GM12892 (cell line): ENCODE results near the gene SOX14. TPM values are rescaled to one million over a fixed set of nuclear protein-coding genes. Genes with fewer than 3 reads are reported as not detected.

Experiments used
- DNase-seq: peaks from one replicate; pipeline ENCODE4 v3.0.0; 2011; ENCODE audit not compliant: insufficient read length
- FAIRE-seq: peaks from 2 replicates; lab custom pipeline; 2011; peaks lifted over from hg19 to GRCh38; lab: Jason Lieb, UNC
- POLR2A ChIP-seq: IDR thresholded peaks from 2 replicates; pipeline ENCODE4 v1.6.1; 2011; ENCODE audit warnings: low read depth, low read length, control low read depth
- POLR2AphosphoS5 ChIP-seq: IDR thresholded peaks from 2 replicates; pipeline ENCODE4 v1.6.1; 2011; ENCODE audit warnings: low read depth, low read length, control low read depth
- TAF1 ChIP-seq: IDR thresholded peaks from 2 replicates; pipeline ENCODE4 v1.6.1; 2011; ENCODE audit warnings: low read depth, mild to moderate bottlenecking, control low read depth, low read length, borderline replicate concordance
- polyA plus RNA-seq: library from polyadenylated mRNA; unstranded; fragments of >200 nt; gene quantifications from one replicate; pipeline ENCODE4 v1.2.1, GENCODE V29; 2012; ENCODE audit warnings: missing spikeins, inconsistent platforms; ENCODE audit not compliant: missing spikeins

The SOX14 gene
- not detected for polyA plus RNA-seq

GRCh38 chr3:137764001-137764433, at the start of gene SOX14:
Gene SOX14, plus strand, starts transcription at chr3:137764315. Its CDS starts 470 bp downstream, at chr3:137764785.
- no peak for FAIRE-seq

DNA sequence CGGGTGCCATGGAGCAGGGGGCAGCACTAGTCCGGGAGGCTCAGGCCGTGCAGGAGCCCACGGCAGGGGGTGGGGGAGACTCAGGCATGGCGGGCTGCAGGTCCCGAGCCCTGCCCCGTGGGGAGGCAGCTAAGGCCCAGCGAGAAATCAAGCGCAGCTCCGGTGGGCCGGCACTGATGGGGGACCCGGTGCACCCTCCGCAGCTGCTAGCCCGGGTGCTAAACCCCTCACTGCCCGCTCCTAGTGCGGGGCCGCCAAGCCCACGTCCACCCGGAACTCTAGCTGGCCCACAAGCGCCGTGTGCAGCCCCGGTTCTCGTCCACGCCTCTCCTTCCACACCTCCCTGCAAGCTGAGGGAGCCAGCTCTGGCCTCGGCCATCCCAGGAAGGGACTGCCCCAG, 49.6 kb upstream of the SOX14 start:
- TF ChIP-seq POLR2A, result no peak
- no peak for TF ChIP-seq POLR2AphosphoS5
- no peak for TF ChIP-seq TAF1
- DNase-seq (no peak), FAIRE-seq (no peak)

More at GRCh38 chr3:137764001-137764433, at the start of gene SOX14:
- DNase-seq, result no peak
- TF ChIP-seq POLR2A (no peak), TAF1 (no peak), POLR2AphosphoS5 (no peak)

DNA sequence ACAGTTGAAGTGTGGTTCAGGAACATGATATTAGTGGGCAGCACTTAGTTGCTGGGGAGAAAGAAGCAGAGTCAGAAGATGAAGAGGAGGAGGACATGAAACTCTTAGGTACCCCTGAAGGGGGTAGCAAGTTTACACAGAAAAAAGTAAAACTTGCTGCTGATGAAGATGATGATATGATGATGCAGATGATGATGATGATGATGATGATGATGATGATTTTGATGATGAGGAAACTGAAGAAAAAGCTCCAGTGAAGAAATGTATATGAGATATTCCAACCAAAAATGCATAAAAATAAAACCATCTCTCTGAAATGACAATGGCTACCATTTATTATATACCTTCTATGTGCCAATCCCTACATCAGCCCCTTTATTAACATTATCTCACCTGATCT, 39.9 kb upstream of the SOX14 start:
- FAIRE-seq (no peak), DNase-seq (no peak)
- TF ChIP-seq TAF1, result no peak
- TF ChIP-seq POLR2A, result no peak
- no peak for TF ChIP-seq POLR2AphosphoS5

- no peak for FAIRE-seq
- no peak for TF ChIP-seq TAF1
- TF ChIP-seq POLR2AphosphoS5, result no peak
- TF ChIP-seq POLR2A, result no peak
- DNase-seq, result no peak
Measured at GRCh38 chr3:137737208-137737607, 26.9 kb upstream of the SOX14 start.

DNA sequence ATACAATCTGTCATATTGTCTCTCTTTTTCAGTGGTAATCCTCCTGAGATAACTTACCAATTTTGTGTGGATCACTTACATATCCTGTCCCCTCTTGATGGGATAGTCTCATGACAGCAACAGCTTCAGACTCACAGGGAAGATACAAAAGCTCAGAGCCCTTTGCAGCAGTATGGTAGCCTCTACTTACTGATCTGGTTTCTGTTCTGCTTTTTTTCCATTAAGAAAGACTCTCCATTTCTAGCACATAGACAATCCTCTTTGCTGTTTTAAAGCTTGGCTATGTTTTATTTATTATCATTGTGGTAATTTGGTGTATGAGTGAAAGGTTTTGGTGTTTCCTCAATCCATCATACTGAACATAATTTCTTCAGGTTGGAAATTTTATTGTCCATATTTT, 25.4 kb upstream of the SOX14 start:
- TF ChIP-seq POLR2AphosphoS5, result no peak
- no peak for TF ChIP-seq TAF1
- TF ChIP-seq POLR2A, result no peak
- no peak for DNase-seq
- FAIRE-seq, result no peak

GRCh38 chr3:137743608-137744007, 20.5 kb upstream of the SOX14 start:
- no peak for DNase-seq
- TF ChIP-seq POLR2AphosphoS5 (no peak), POLR2A (no peak), TAF1 (no peak)
- FAIRE-seq, result no peak

GRCh38 chr3:137746808-137747207, 17.3 kb upstream of the SOX14 start:
- no peak for DNase-seq
- TF ChIP-seq TAF1 (no peak), POLR2A (no peak), POLR2AphosphoS5 (no peak)
- no peak for FAIRE-seq

DNA sequence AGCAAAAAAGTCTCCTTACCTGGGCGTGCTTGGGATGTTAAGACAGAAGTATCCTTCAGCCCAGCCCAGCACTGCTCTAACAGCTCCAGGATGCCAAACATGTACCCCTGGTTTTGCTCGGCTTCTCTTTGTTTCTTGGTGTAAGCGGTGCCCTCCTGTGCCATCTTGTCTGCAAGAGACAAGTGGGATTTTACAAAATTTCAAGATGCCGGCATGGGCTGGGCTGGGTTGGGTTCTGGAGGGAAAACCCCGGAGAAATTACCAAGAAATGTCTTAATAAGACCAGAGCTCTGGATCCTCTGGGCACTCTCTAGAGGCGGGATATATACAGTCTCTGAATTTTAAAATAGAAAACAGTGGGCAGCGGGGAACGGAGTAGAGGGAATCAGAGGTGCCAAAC, 4.6 kb upstream of the SOX14 start:
- DNase-seq, result no peak
- TF ChIP-seq TAF1, result no peak
- no peak for TF ChIP-seq POLR2A
- no peak for TF ChIP-seq POLR2AphosphoS5
- FAIRE-seq, result no peak

DNA sequence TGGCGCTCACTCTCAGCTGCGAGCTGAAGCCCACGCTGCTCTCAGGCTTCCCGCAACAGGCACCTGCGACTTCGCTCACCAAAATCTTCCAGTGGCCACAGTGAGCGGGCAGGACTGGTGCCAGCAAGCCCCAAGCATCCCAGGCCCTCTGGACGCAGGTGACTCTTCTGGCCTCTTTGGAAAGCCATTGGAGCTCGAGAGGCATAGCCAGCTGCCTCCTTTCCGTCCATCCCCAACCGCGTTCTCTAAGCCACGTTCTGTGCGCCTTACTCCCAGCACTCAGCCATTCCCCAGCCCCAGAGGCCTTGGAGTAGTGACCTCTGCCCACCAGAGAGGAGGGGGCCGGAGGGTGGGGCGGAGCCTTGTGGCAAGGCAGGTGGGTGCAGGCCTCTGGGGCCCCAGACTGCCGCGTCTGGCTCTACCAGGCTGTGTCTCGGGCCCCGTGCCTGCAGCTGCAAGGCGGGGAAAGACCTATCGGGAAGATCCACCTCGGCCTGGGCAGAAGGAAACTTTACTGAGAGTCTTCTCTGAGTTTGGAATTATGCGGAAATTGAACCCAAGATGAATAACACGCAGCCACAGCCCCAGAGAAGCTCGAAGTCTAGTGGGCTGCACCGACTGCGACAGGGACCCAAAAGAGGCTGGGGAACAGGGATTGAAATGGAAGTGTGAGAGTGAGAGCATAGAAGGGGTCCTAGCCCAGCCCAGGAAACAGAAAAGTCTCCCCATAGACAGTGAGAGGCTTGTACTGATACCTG, 3.6 kb upstream of the SOX14 start:
- TF ChIP-seq POLR2AphosphoS5 (no peak), TAF1 (no peak), POLR2A (no peak)
- DNase-seq (no peak), FAIRE-seq (no peak)

DNA sequence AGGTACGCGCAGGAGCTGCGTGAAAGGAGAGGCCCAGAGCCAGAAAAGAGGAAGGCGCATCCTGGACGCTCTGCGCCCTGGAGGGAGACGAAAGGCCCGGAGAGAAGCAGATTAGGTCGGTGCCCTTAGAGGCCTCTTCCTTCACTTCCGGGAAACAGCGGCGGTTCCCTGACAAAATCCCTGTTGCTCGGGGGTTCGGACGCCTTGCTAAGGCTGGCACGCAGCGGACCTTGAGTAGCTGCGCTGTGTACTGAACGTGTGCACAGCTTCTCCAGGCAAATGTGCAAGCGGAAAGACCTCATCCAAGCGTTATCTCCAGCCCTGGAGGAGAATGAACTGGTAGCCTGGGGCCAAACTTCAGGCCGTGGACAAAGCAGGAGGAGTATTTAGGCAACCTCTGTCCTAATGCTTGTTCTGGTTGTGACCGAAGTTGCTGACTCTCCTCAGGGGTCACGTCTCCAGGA, 3.0 kb upstream of the SOX14 start:
- FAIRE-seq, result no peak
- TF ChIP-seq POLR2AphosphoS5 (no peak), TAF1 (no peak), POLR2A (no peak)
- no peak for DNase-seq

- FAIRE-seq (no peak), DNase-seq (no peak)
- no peak for TF ChIP-seq TAF1
- TF ChIP-seq POLR2A, result no peak
- no peak for TF ChIP-seq POLR2AphosphoS5
Measured at GRCh38 chr3:137761563-137762503, 2.3 kb upstream of the SOX14 start.
